HG02943 (cell line): ENCODE data around the gene TWIST2.

Source experiments
- ATAC-seq: cut with Tn5 transposase; IDR thresholded peaks from one replicate; pipeline ENCODE4 v1.9.1; 2021; ENCODE audit warnings: mild to moderate bottlenecking, low read depth, moderate library complexity; ENCODE audit not compliant: unreplicated experiment

The TWIST2 gene

DNA sequence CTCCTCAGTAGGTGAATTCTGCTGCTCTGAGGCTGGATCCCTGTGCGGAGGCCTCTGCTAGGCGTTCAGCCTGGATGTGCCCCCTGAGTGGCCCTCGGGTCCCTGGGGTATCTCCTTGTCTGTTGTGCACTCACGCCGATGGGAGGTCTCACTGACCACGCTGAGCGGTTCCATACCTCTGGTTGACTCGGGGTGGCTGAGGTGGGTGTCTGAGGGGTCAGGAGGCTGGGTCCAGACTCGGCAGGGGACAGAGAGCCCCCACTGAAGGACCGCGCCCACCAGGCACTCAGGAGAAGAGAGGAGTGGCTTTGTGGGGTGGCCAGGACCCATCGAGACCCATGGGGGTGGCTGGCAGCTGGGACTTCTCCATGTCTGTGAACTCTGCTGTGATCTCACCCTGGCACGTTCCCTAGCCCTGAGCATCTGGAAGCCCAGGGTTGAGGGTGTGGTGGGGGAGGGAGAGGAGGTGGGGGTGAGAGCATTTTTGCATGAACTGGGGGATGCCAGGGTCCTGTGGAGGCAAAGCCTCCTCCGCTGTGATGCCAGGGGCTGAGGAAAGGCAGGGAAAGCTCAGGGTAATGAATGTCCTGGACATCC, 53.7 kb downstream of the TWIST2 start:
- no peak for ATAC-seq

GRCh38 chr2:238902285-238902684, 54.4 kb downstream of the TWIST2 start:
- ATAC-seq, result no peak

GRCh38 chr2:238903141-238903540, 55.3 kb downstream of the TWIST2 start:
- ATAC-seq, result no peak

- no peak for ATAC-seq
These were observed 56.3 kb downstream of the TWIST2 start for GRCh38 chr2:238904177-238904576.

GRCh38 chr2:238904716-238905115, 56.8 kb downstream of the TWIST2 start:
- ATAC-seq, result no peak

DNA sequence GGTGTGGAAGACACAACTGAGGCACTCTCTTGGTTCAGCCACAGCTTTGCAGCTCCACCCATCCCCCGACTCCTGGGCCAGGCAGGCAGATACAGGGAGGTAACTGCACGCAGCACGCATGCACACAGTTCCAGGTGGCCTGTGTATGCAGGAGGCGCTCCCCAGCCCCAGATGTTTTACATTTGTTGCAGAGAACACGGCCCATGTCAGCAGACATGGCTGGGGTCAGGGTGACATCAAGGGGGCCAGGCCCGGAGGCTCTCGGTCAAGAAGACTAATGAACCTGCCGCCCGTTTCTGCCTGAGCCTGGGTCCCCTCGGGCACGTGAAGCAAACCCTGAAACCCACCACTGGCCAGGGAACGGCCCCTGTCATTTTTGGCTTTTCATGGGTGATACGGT, 57.3 kb downstream of the TWIST2 start:
- ATAC-seq, result no peak

DNA sequence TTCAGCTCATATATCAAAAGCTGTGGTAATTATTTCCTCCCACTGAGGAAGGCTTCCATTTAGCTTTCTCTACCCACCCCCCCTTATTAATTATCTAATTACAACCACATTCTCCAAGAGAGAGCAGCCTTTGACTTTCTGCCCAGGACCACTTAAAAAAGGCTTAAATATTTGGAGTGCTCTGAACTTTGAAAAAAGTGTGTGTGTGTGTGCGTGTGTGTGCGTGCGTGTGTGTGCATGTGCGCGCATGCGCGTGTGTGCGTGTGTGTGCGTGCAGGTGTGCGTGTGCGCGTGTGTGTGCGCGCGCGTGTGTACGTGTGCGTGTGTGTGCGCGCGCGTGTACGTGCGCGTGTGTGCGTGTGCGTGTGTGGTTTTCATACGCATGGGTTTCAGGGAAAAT, 57.8 kb downstream of the TWIST2 start:
- no peak for ATAC-seq

DNA sequence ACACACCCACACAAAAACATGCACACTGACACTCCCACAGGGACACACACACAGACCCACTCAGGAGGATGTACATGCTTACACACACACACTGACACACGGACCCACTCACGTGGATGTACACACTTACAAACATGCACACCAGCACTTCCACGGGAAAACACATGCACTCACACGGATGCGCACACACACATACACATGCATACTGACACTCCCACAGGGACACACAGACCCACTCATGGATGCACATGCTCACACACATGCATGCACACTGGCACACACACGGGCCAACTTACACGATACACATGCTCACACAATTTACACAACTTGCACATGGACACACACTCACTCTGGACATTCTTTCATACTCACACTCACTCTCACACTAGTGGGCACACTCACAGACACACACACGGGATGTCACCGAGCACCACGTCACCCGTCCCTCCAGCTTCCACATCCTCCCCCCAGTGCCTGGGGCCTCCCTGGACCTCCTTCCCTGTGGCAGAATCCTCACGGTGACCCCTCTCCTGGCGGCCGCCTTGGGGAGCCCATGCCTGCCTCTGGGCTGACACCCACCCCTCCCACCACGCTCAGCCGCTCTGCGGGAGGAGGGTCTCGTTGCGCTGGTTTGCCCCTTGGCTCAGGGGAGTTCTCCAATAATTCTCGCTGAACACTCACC, 58.5 kb downstream of the TWIST2 start:
- ATAC-seq, result no peak

DNA sequence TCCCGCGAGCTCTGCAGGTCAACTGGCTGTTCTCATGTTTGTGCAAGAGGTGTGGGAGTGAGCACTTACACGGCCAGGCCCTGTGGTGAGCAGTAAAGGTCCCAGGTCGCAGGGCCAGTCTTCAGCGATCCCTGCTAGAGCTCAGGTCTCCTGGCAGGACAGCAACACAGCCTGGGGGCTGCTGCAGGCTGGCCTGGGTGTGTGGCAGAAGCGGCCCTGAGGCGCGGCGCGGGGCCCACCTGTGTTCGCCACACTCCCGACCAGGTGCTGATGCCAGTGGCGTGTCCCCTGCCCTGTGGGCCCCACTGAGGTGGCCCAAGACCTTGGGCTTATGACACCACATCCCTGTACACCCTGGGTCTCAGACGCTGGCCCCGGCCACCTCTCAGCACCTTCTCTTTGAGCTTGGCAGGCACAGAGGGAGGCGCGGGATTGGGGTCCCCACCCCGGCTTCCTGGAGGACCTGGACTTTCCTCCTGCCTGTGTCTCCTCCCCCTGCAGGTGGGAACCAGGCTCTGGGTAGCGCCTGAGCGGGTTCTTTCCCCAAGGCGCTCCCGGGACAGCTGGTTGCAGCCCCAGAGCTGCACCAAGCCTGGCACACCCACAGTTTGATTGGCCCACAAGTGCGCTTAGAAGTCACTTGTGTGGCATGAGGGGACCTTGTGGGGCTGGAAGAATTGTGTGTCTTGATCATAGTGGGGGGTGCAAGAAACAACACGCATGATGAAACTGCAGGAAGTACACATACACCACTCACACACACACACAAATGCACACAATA, 59.2 kb downstream of the TWIST2 start:
- ATAC-seq, result no peak

GRCh38 chr2:238907717-238908173, 59.9 kb downstream of the TWIST2 start:
- no peak for ATAC-seq

DNA sequence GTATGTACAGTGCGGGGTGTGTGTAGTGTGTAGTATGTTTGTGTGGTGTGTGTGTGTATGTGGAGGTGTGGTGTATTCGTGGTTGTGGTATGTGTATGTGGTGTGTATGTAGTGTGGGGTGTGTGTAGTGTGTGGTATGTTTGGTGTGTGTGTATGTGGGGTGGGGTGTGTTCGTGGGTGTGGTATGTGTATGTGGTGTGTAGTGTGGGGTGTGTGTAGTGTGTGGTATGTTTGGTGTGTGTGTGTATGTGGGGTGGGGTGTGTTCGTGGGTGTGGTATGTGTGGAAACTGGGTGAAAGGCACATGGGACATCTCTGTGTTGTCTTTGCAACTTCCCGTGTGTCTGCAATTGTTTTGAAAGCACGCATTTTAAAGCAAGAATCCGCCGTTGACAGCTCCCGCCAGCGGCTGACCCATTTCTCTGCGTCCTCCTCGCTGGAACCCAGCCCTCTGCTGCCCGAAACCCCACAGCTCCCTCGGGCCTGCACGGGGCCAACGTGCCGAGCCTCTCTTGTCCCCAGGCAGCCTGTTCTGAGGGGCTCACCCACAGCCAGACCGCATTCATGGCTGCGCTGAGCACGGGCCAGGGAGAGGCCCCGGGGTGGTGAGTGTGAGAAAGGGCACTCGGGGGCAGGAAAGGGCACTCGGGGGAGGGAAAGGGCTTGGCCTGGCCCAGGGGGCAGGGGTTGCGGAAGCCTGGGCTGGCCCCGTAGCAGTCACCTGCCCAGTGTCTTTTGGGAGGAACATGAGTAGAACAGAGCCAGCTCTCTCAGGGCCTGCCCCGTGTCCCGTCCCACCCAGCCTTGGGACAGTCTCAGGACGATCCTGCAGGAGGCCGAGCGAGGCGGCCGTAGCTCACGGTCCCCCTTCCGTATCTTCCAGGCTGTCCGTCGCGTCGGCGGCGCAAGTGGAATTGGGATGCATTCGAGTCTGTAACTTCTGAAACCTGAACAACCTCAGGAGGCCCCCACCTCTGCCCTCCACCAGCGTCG, 61.4 kb downstream of the TWIST2 start:
- no peak for ATAC-seq

DNA sequence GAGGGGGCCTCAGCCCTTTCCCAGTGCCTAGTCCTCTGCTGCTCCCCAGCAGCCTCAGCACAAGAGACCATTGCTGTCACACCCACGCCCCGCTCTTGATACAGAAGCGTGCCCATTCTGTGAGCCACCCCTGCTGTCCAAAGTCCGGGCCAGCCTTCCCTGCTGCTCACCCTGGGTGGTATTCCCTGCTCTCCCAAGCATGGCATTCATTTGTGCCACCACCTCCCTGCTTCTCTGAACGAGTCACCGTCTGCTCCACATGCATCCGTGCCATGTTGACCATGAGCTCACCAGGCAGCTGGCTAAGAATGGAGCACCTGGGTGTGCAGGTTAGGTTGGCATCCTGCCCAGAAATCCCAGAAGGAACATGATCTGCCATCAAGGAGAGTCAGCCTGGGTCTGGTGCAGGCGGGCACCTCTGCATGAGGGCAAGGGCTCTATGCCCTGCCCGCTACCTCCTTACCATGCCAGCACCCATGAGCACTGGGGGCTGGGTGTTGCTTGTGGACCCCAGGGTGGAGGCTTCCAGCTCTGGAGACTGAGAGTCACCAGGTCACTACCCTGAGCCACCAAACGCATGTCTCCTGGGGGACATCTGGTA, 63.0 kb downstream of the TWIST2 start:
- ATAC-seq, result no peak

DNA sequence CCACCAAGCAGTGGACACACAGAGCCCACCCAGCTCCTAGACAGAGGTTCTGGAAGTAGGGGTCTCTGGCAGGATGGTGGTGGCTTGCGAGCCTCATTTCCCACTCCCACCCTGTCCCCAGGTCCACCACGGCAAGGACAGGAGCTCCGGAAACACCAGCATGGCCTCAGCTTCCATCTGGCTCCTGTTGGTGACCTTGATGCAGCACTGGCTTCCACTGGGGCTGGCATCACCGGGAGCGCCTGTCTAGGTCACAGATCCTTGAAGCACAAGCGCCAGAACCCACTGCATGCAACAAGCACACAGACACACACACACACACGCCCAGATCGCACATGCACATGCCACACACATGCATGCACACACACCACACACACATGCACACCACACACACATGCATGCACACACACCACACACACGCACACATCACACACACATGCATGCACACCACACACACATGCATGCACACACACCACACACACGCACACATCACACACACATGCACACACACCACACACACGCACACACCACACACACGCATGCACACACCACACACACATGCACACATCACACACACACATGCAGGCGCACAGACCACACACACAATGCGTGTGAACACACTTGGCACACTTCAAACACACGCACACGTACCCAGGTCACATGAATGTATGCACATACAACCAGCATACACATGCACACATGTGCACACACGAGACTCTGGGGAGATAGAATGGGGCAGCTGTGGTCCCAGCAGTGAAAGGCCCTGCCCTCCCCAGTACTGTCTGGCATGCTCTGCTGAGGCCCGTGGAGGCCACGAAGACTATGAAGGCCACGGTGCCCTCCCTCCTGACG, 63.7 kb downstream of the TWIST2 start:
- ATAC-seq, result no peak

DNA sequence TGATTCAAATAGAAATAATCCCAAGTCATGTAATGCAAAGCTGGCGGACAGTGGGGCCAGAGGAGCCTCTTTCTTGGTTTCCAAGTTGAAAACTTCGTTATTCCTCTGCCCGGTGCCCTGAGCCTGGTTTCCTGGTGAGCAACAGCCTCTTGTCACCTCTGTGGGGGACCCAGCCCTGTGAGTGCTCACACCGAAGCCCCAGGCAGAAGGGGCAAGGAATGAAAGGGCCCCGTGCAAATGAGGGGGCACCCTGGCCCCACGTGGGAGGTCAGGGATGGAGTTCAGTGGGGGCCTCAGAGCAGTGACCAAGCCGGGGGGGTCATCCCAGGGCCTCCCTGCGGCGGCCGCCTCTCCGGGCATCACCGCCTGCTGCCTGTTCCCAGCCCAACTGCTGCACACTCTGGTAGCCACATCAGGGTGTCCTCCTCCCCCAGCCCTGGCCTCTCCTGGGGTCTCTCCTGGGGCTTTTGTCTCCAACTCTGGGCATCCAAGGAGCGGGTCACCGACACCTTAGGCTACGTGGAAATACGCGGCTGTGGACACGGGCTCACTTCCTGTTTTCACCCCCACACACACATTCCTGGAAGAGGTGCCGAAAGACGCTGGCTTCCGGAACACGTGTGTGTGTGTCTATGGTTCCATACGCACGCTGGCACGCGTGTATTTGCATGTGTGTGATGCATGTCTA, 64.5 kb downstream of the TWIST2 start:
- no peak for ATAC-seq

DNA sequence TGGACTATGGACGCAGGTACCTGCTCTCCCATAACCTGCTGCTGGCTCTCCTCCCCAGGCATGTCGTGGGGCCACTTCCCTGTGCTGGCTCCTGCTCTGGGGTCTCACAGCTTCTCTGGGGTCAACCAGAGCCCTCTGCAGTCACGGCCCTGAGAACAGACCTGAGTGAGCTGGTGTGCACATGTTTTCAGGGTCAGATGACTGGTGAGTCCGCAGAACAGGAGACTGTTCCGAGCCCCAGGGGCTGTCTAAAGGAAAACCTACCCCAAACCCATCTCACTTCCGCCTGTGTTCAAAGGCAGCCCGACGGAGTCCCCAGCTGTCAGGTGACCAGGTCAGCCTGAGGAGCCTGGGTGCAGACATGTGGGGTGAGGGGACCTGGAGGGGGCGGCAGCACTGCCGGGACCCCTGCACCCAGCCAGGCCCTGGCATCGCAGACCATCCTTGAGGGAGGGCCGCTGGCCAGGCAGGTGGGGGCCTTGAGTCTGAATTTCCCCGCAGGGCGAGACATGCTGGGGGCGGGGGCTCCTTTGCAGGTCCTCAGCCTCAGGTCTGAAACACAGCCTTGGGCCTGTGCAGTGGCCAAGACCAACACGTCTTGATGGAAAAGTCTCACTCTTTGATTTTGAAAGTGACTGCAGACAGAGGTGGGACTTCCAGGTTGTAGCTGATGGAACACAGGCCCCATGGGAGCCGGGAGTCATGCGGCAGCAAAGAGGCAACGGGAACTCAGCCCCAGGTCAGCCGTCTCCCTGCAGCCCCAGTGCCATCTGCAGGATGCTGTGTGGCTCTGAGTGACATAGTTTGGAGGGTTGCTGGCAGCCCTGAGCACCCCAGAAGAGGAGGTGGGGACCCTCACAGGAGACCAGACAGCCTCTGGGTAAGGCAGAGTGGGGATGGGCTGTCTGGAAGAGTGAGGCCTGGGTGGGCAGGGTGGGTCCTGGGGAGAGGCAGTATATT, 65.3 kb downstream of the TWIST2 start:
- ATAC-seq, result no peak

DNA sequence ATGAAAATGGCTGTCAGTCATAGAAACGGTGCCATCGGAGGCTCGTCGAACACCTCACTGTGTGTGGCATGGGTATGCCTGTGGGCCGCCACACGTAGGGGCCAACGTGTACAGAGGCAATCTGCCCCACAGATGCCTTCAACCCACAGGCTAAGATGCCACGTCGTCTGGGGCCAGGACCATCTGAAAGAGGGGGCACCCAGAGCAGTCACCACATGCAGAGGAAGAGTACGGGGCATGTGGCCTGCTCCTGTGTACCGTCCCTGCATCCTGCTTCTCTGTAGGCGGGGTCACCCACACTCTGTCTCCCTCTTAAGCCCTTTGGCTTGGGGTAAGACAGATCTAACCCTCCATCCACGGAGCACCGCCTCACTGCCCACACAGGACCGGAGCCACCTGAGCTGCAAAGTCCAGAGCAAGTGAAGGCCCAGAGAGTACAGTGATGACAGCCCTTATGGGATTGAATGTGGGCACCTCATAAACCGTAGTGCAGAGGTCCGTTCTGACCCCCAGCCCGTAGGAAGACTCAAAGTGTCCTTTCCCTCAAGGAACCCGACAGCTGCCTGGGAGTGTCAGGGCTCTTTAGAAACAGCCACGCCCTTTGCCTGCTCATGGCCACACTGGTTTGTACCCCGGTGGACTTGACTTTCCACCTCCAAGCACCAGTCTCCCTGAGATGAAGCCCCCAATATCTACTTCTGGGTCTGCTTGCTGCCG, 66.2 kb downstream of the TWIST2 start:
- ATAC-seq, result no peak

- no peak for ATAC-seq
These were observed 66.7 kb downstream of the TWIST2 start for GRCh38 chr2:238914648-238915015.
